KOPT-K1 (cell line): ENCODE results near the gene VAV2.

ENCODE experiments used
- H3K27ac ChIP-seq: fragments of 200-600 bp; sonication (generic); 2 replicates; pipeline ENCODE4 v1.5.1; 2016; ENCODE audit warnings: antibody characterized with exemption, mild to moderate bottlenecking, low read depth, low read length; ENCODE audit not compliant: poor library complexity, severe bottlenecking
- H3K36me3 ChIP-seq: fragments of 200-600 bp; sonication (generic); 2 replicates; pipeline ENCODE4 v1.5.1; 2017; ENCODE audit warnings: antibody characterized with exemption, mild to moderate bottlenecking, low read length, moderate library complexity; ENCODE audit not compliant: insufficient read depth
- H3K9me3 ChIP-seq: fragments of 200-600 bp; sonication (generic); 2 replicates; pipeline ENCODE4 v1.5.1; 2017; ENCODE audit warnings: antibody characterized with exemption, low read length, mild to moderate bottlenecking; ENCODE audit not compliant: insufficient read depth, poor library complexity, severe bottlenecking

Gene VAV2

GRCh38 chr9:133942206-133942975, 49.7 kb downstream of the VAV2 start:
- no peak overlapping the region for H3K27ac ChIP-seq
- H3K9me3 ChIP-seq: no peaks in the 10 kb centered on the region
- no peaks in the 10 kb centered on the region for H3K36me3 ChIP-seq

- Histone ChIP-seq H3K27ac (no peak overlapping the region), H3K36me3 (no peaks in the 10 kb centered on the region), H3K9me3 (no peaks in the 10 kb centered on the region)
Measured at GRCh38 chr9:133939845-133940244, 52.3 kb downstream of the VAV2 start.

- Histone ChIP-seq H3K9me3 (no peaks in the 10 kb centered on the region), H3K27ac (no peak overlapping the region), H3K36me3 (no peaks in the 10 kb centered on the region)
Measured at GRCh38 chr9:133939171-133939785, 52.8 kb downstream of the VAV2 start.

- Histone ChIP-seq H3K36me3 (no peaks in the 10 kb centered on the region), H3K9me3 (no peaks in the 10 kb centered on the region), H3K27ac (no peak overlapping the region)
Measured at GRCh38 chr9:133938753-133939152, 53.4 kb downstream of the VAV2 start.

- H3K36me3 ChIP-seq: no peaks in the 10 kb centered on the region
- no peaks in the 10 kb centered on the region for H3K9me3 ChIP-seq
- H3K27ac ChIP-seq: no peak overlapping the region
Measured at GRCh38 chr9:133938086-133938485, 54.0 kb downstream of the VAV2 start.

- H3K27ac ChIP-seq: no peak overlapping the region
- no peaks in the 10 kb centered on the region for H3K9me3 ChIP-seq
- H3K36me3 ChIP-seq: no peaks in the 10 kb centered on the region
Measured at GRCh38 chr9:133937120-133937519, 55.0 kb downstream of the VAV2 start.

- H3K27ac ChIP-seq: no peak overlapping the region
- no peaks in the 10 kb centered on the region for H3K36me3 ChIP-seq
- H3K9me3 ChIP-seq: no peaks in the 10 kb centered on the region
Measured at GRCh38 chr9:133935328-133936005, 56.7 kb downstream of the VAV2 start.

- Histone ChIP-seq H3K9me3 (no peaks in the 10 kb centered on the region), H3K36me3 (no peaks in the 10 kb centered on the region), H3K27ac (no peak overlapping the region)
Measured at GRCh38 chr9:133934482-133935232, 57.5 kb downstream of the VAV2 start.

- no peaks in the 10 kb centered on the region for H3K9me3 ChIP-seq
- no peaks in the 10 kb centered on the region for H3K36me3 ChIP-seq
- no peak overlapping the region for H3K27ac ChIP-seq
Measured at GRCh38 chr9:133933426-133934026, 58.6 kb downstream of the VAV2 start.

GRCh38 chr9:133932633-133933032, 59.5 kb downstream of the VAV2 start:
- Histone ChIP-seq H3K9me3 (no peaks in the 10 kb centered on the region), H3K36me3 (no peaks in the 10 kb centered on the region), H3K27ac (no peak overlapping the region)

- H3K27ac ChIP-seq: no peak overlapping the region
- no peaks in the 10 kb centered on the region for H3K9me3 ChIP-seq
- no peaks in the 10 kb centered on the region for H3K36me3 ChIP-seq
Measured at GRCh38 chr9:133932181-133932580, 59.9 kb downstream of the VAV2 start.

- no peaks in the 10 kb centered on the region for H3K36me3 ChIP-seq
- H3K27ac ChIP-seq: no peak overlapping the region
- H3K9me3 ChIP-seq: no peaks in the 10 kb centered on the region
Measured at GRCh38 chr9:133930682-133931485, 61.2 kb downstream of the VAV2 start.

- Histone ChIP-seq H3K27ac (no peak overlapping the region), H3K36me3 (no peaks in the 10 kb centered on the region)
Measured at GRCh38 chr9:133930046-133930681, 62.0 kb downstream of the VAV2 start.

GRCh38 chr9:133929599-133929998, 62.5 kb downstream of the VAV2 start:
- Histone ChIP-seq H3K27ac (no peak overlapping the region), H3K9me3 (no peaks in the 10 kb centered on the region), H3K36me3 (no peaks in the 10 kb centered on the region)

More at GRCh38 chr9:133930046-133930681, 62.0 kb downstream of the VAV2 start:
- H3K9me3 ChIP-seq: no peaks in the 10 kb centered on the region
